ENCODE data around the gene LYZL2. TPM values are rescaled to one million over a fixed set of nuclear protein-coding genes. Genes with fewer than 3 reads are reported as not detected.

LYZL2 gene
- total and polyA plus RNA-seq, 7 donors, result not detected

DNA sequence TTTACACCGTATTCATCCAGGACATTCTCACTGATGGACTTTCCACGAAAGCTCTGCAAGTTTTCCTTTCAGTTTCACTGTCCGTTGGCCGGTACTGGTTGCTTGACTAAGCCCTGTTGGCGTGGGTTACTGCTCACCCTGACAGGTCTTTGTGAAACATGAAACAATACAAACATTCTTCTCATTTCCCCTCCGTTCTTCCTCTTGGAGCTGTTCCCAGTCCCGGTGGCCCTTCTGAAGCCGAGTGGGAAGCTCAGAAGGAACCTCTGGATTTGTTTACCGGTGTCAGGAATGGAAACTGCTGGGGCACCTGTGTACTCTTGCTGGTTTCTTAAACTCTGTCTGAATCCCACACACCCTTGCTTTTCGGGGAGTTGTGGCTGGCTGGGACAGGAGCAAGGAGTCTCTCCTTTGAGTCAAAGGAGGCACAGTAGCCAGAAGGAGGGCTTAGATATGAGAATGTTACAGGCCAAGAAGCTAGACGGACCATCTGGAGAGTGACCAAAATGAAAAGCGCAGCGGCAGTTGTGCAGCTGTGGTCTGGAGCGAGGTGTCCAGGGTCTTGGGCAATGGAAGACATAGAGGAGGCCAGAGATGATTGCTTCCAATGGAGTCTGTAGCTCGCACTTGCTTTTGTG lies 45.7 kb downstream of the LYZL2 start:
- H3K27me3 ChIP-seq, result no peaks in the 10 kb centered on the region
- H3K4me3 ChIP-seq, result peak overlapping the region; percentile 18 to 41 (median 36)
- H3K27ac ChIP-seq, result peak overlapping the region; percentile 72 to 84 (median 76)
- intact Hi-C loops (cut with DNase I), result loop anchor here (5.0 to 10.0 kb wide), 2 partner anchors 177 to 589 kb away; no protein-coding TSS in a partner anchor
- no peaks in the 10 kb centered on the region for H3K9me3 ChIP-seq
- 22 to 29% methylated on average over 15 of the region's 15 CpGs for WGBS, 2 donors
- H3K4me1 ChIP-seq, result peaks cover 0 to 15% (median 10%) of the 10 kb centered on the region in 4 donors
- peak; percentile 86 for DNase-seq
- H3K36me3 ChIP-seq, result no peaks in the 10 kb centered on the region
- TF ChIP-seq POLR2AphosphoS5 (IDR thresholded peaks at IDR 0.05), result peak in 1 of 4 donors; percentile 45
- TF ChIP-seq EP300 (IDR thresholded peaks at IDR 0.05), result no peak

DNA sequence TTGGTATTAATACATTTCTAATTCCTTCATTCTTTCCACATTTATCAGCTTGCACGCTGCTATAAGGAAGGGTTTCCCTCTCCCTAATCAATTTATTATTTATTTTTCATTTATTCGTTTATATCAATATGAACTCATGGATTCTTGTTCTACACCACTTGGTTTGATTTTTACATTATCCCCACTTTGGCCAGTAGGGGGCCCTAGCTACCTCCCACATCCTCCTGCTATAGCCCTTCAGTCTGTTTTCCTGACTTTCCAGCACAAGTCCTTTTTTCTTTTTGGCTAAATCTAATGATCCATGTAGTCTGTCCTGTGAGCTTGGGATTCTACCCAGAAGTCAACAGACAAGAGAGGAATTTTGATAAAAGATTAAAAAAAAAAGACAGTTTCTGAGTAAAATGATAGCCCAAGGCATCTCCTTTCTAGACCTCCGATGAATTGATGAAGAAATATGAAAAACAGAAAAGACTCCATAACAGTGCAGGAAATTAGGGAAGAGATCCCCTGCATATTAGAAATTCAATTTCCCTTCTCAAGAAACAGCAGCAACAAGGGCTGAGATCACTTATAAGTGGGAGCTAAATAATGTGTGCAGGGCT lies 47.7 kb downstream of the LYZL2 start:
- intact Hi-C loops (cut with DNase I), result loop anchor here (5.0 to 10.0 kb wide), 2 partner anchors 175 to 587 kb away; no protein-coding TSS in a partner anchor
- Histone ChIP-seq H3K9me3 (no peaks in the 10 kb centered on the region), H3K27ac (no peak overlapping the region), H3K4me3 (no peak overlapping the region), H3K27me3 (no peaks in the 10 kb centered on the region), H3K4me1 (peaks cover 0 to 15% (median 10%) of the 10 kb centered on the region in 4 donors), H3K36me3 (no peaks in the 10 kb centered on the region)
- no peak for DNase-seq
- WGBS, 2 donors, result 40 to 45% methylated on average over 3 of the region's 3 CpGs
- TF ChIP-seq POLR2A (IDR thresholded peaks at IDR 0.05) (no peak), POLR2AphosphoS5 (IDR thresholded peaks at IDR 0.05) (no peak), EP300 (IDR thresholded peaks at IDR 0.05) (no peak)
- TF ChIP-seq, protein P1, sequence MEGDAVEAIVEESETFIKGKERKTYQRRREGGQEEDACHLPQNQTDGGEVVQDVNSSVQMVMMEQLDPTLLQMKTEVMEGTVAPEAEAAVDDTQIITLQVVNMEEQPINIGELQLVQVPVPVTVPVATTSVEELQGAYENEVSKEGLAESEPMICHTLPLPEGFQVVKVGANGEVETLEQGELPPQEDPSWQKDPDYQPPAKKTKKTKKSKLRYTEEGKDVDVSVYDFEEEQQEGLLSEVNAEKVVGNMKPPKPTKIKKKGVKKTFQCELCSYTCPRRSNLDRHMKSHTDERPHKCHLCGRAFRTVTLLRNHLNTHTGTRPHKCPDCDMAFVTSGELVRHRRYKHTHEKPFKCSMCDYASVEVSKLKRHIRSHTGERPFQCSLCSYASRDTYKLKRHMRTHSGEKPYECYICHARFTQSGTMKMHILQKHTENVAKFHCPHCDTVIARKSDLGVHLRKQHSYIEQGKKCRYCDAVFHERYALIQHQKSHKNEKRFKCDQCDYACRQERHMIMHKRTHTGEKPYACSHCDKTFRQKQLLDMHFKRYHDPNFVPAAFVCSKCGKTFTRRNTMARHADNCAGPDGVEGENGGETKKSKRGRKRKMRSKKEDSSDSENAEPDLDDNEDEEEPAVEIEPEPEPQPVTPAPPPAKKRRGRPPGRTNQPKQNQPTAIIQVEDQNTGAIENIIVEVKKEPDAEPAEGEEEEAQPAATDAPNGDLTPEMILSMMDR (IDR thresholded peaks at IDR 0.05), result peak in 3 of 4 experiments; percentile 36 to 60 (median 51)

DNA sequence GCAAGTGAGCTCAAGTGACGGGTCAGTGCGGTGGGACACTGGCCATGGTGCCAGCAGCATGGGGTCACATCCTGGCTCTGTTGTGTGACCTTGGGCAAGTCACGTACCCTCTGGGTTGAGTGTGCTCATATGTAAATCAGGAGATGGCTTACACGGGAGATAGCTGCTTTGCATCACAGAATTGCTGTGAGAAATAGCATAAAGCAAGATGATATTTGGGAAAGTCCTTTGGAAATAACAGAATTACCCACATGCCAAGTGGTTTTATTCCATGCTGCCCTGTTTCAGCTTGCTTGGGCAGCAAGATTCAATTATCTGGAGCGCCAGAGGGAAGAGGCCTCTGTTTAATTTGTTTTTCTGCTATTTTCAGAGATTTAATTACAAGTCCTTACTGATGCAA lies 48.9 kb downstream of the LYZL2 start:
- H3K4me3 ChIP-seq, result no peak overlapping the region
- intact Hi-C loops (cut with DNase I), result loop anchor here (5.0 to 10.0 kb wide), 2 partner anchors 173 to 586 kb away; no protein-coding TSS in a partner anchor
- TF ChIP-seq, protein P1 (IDR thresholded peaks at IDR 0.05), result no peak
- TF ChIP-seq POLR2AphosphoS5 (IDR thresholded peaks at IDR 0.05) (no peak), EP300 (IDR thresholded peaks at IDR 0.05) (no peak), POLR2A (IDR thresholded peaks at IDR 0.05) (no peak)
- DNase-seq, result no peak
- no peak overlapping the region for H3K27ac ChIP-seq
- H3K9me3 ChIP-seq, result no peaks in the 10 kb centered on the region
- no peaks in the 10 kb centered on the region for H3K27me3 ChIP-seq
- H3K36me3 ChIP-seq, result no peaks in the 10 kb centered on the region
- 89 to 91% methylated on average over 5 of the region's 5 CpGs for WGBS, 2 donors
- peaks cover 0 to 15% (median 10%) of the 10 kb centered on the region in 4 donors for H3K4me1 ChIP-seq

DNA sequence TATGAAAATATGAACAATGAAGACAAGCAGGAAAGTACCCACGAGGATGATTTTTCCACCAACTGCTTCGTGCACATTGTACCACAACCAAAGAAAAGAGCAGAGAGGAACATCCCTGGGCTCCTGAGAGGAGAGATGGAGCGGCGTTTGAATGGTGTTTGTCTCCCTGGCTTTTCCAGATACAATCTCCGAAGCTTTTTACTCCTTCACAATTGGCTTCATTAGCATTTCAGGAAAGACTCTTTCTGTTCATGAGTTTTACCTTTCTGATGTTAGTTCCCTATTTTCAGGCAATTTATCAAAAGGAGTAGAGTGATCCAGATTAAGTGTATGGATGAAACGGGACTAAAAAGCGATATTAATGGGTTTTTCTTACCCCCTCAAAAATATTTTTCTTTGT lies 49.3 kb downstream of the LYZL2 start:
- Histone ChIP-seq H3K36me3 (no peaks in the 10 kb centered on the region), H3K4me1 (peaks cover 0 to 15% (median 10%) of the 10 kb centered on the region in 4 donors), H3K9me3 (no peaks in the 10 kb centered on the region), H3K4me3 (no peak overlapping the region), H3K27ac (no peak overlapping the region), H3K27me3 (no peaks in the 10 kb centered on the region)
- TF ChIP-seq EP300 (IDR thresholded peaks at IDR 0.05), result no peak
- no peak for TF ChIP-seq POLR2A (IDR thresholded peaks at IDR 0.05)
- TF ChIP-seq, protein P1 (IDR thresholded peaks at IDR 0.05), result no peak
- no peak for TF ChIP-seq POLR2AphosphoS5 (IDR thresholded peaks at IDR 0.05)
- WGBS, 2 donors, result 92 to 94% methylated on average over 7 of the region's 7 CpGs
- DNase-seq, result no peak
- intact Hi-C loops (cut with DNase I), result loop anchor here (5.0 to 10.0 kb wide), 2 partner anchors 173 to 585 kb away; no protein-coding TSS in a partner anchor

DNA sequence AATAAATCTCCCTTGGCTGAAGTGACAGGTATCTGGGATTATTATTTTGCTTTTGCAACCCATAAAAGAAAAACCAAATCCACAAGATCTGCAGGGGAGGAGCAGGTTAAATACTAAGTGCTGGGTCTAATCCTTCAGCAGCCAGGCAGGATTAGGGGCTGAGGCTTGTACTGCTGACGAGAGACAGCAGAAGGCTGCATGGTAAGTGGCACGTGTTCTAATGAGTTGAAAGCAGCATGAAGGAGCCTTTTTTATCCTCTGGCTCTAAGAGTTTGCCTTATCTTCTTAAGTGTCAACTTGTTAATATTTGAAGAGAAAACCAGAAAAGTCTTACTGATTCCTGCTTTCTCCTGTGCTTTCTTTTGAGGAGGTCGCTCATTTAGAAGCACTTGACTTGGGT lies 50.0 kb downstream of the LYZL2 start:
- Histone ChIP-seq H3K4me3 (no peak overlapping the region), H3K4me1 (peaks cover 0 to 15% (median 10%) of the 10 kb centered on the region in 4 donors), H3K36me3 (no peaks in the 10 kb centered on the region), H3K27me3 (no peaks in the 10 kb centered on the region), H3K9me3 (no peaks in the 10 kb centered on the region), H3K27ac (no peak overlapping the region)
- intact Hi-C loops (cut with DNase I), result no loop called here
- DNase-seq, result no peak
- 85 to 90% methylated on average over 3 of the region's 3 CpGs for WGBS, 2 donors
- TF ChIP-seq EP300 (IDR thresholded peaks at IDR 0.05) (no peak), POLR2AphosphoS5 (IDR thresholded peaks at IDR 0.05) (no peak), POLR2A (IDR thresholded peaks at IDR 0.05) (no peak)
- TF ChIP-seq, protein P1 (IDR thresholded peaks at IDR 0.05), result no peak

All from sigmoid colon (tissue), 7 donors.